Lower leg skin (tissue), 3 donors: Measurements from ENCODE around the gene CREG1.

Experiments
- POLR2A ChIP-seq, 2 donors: fragments of 450-650 bp; IDR thresholded peaks; one replicate each; pipeline ENCODE4 v1.6.1; 2016 to 2017; ENCODE audit warnings: antibody characterized with exemption in 2 of 2, mild to moderate bottlenecking in 1 of 2, moderate library complexity in 1 of 2
- TF ChIP-seq, protein P1 (sequence below), 3 donors: fragments of 450-650 bp; IDR thresholded peaks; one replicate each; pipeline ENCODE4 v1.5.1; 2016; ENCODE audit warnings: antibody characterized with exemption in 3 of 3, mild to moderate bottlenecking in 3 of 3, moderate library complexity in 2 of 3

DNA sequence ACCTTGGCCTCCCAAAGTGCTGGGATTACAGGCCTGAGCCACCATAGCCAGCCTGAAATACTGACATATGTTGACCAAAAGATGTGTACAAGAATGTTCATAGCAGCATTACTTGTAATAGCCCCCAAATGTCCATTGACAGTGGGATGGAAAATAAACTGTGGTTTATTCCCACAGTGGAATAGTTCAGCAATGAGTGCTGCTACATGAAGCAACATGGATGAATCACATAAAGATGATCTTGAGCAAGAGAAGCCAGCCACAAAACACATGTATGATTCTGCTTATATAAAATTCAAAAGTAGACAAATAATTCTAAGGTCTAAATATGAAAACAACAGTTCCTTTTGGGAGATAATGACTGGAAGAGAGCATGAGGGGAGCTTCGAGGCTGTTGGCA lies 9.1 kb upstream of the CREG1 start:
- TF ChIP-seq, protein P1, sequence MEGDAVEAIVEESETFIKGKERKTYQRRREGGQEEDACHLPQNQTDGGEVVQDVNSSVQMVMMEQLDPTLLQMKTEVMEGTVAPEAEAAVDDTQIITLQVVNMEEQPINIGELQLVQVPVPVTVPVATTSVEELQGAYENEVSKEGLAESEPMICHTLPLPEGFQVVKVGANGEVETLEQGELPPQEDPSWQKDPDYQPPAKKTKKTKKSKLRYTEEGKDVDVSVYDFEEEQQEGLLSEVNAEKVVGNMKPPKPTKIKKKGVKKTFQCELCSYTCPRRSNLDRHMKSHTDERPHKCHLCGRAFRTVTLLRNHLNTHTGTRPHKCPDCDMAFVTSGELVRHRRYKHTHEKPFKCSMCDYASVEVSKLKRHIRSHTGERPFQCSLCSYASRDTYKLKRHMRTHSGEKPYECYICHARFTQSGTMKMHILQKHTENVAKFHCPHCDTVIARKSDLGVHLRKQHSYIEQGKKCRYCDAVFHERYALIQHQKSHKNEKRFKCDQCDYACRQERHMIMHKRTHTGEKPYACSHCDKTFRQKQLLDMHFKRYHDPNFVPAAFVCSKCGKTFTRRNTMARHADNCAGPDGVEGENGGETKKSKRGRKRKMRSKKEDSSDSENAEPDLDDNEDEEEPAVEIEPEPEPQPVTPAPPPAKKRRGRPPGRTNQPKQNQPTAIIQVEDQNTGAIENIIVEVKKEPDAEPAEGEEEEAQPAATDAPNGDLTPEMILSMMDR (IDR thresholded peaks at IDR 0.05) = no peak
- TF ChIP-seq POLR2A (IDR thresholded peaks at IDR 0.05) = no peak
